GM12878 (cell line): Measurements from ENCODE around the gene ATP6V1A. TPM values are rescaled to one million over a fixed set of nuclear protein-coding genes. Genes with fewer than 3 reads are reported as not detected.
A peak's percentile ranks its signal among the peaks of the same experiment; 100 is the strongest.

ENCODE experiments used
- CTCF ChIP-seq, 3 experiments: IDR thresholded peaks in 2 of 3; conservative IDR thresholded peaks in 1 of 3; 2 replicates each; pipeline ENCODE4 v1.5.1; 2011; ENCODE audit warnings: low read depth in 3 of 3, low read length in 3 of 3, mild to moderate bottlenecking in 3 of 3, control low read depth in 2 of 3, moderate library complexity in 2 of 3, inconsistent platforms in 1 of 3, mixed read lengths in 1 of 3; ENCODE audit not compliant: control insufficient read depth in 2 of 3, insufficient read depth in 1 of 3; ENCODE audit errors: extremely low read depth in 1 of 3
- KLF5 ChIP-seq: fragments of 450-650 bp; IDR thresholded peaks from 2 replicates; pipeline ENCODE4 v1.6.1; 2014; ENCODE audit warnings: mild to moderate bottlenecking; ENCODE audit not compliant: partially characterized antibody
- NR2C2 ChIP-seq: IDR thresholded peaks from 2 replicates; pipeline ENCODE4 v1.6.1; 2011; ENCODE audit warnings: borderline replicate concordance, low read depth; ENCODE audit not compliant: control insufficient read depth, insufficient read length
- NRF1 ChIP-seq: conservative IDR thresholded peaks from 2 replicates; pipeline ENCODE4 v1.6.1; 2011; ENCODE audit warnings: mild to moderate bottlenecking, low read depth, low read length, improper control_type of control experiment
- REST ChIP-seq: IDR thresholded peaks from 2 replicates; pipeline ENCODE4 v1.6.1; 2012; ENCODE audit warnings: mild to moderate bottlenecking, low read depth, low read length
- polyA plus RNA-seq, 11 experiments: library from polyadenylated mRNA; depleted of rRNA in 4 of 11; unstranded in 6 of 11; stranded (reverse) in 5 of 11; fragments of >200 nt; fragmentation: Nextera tagmentation in 4 of 11; fragmentation: Illumina TruSeq in 1 of 11; extraction: Ambion mirVana in 4 of 11; extraction: Trizol in 1 of 11; gene quantifications; 1 replicate in 1 of 11; 2 replicates in 10 of 11; pipeline versions ENCODE4 v1.2.1 to v1.2.3, GENCODE V29; 2011 to 2016; ENCODE audit warnings: inconsistent platforms in 2 of 11, missing spikeins in 2 of 11, low read depth in 1 of 11
- total RNA-seq, 4 experiments: library from RNA; depleted of rRNA in 3 of 4; stranded (reverse); fragments of >200 nt in 3 of 4; fragmentation: Illumina TruSeq in 1 of 4; extraction: Trizol in 1 of 4; gene quantifications; 2 replicates each; pipeline versions ENCODE4 v1.2.1 to v1.2.3, GENCODE V29; 2013 to 2021

The ATP6V1A gene
- total and polyA plus RNA-seq, 10 of the 15 experiments (the other 5 are each of a cell fraction or from before 2014, with no cell fraction given), result 22.4 to 65.8 (median 47.7) TPM

GRCh38 chr3:113746548-113747282 is at the start of gene ATP6V1A (continued):
- TF ChIP-seq CTCF (IDR thresholded peaks at IDR 0.05 in 2 of 3, conservative IDR thresholded peaks at IDR 0.05 in 1 of 3; ENCODE audit: control insufficient read depth in 2 of 3, extremely low read depth in 1 of 3, insufficient read depth in 1 of 3, low read depth in 3 of 3, low read length in 3 of 3) (no peak), NR2C2 (no peak), KLF5 (peak; percentile 40), REST (no peak), NRF1 (no peak)
- TF ChIP-seq, all 136 proteins: peak for 47
